Pancreas (tissue), 10 donors: ENCODE data around the gene PGF. TPM values are rescaled to one million over a fixed set of nuclear protein-coding genes. Genes with fewer than 3 reads are reported as not detected.

Experiments
- ATAC-seq, 4 donors: fragments of 200-7000 bp; cut with Tn5 transposase; one replicate each; pipeline versions ENCODE4 v1.8.0 to v1.9.1; 2020; ENCODE audit warnings: mild to moderate bottlenecking in 4 of 4, moderate library complexity in 4 of 4
- DNase-seq, 6 donors: peaks; one replicate each; pipeline ENCODE4 v3.0.0-alpha.2; 2020
- FAIRE-seq: peaks from 2 replicates; lab custom pipeline; 2012; peaks lifted over from hg19 to GRCh38; lab: Jason Lieb, UNC
- H3K27ac ChIP-seq, 4 donors: fragments of 200-600 bp; sonication (generic); 1 replicate in 3 of 4; 2 replicates in 1 of 4; pipeline versions ENCODE4 v1.5.0 to v1.8.0; 2020
- H3K27me3 ChIP-seq, 4 donors: fragments of 200-600 bp; one replicate each; pipeline ENCODE4 v1.8.0; 2021
- H3K36me3 ChIP-seq, 3 donors: fragments of 200-600 bp; sonication (generic) in 1 of 3; one replicate each; pipeline versions ENCODE4 v1.5.0 to v1.8.0; 2020 to 2021
- H3K4me1 ChIP-seq, 3 donors: fragments of 200-600 bp; one replicate each; pipeline ENCODE4 v1.8.0; 2021
- H3K4me3 ChIP-seq, 4 donors: fragments of 200-600 bp; sonication (generic) in 2 of 4; one replicate each; pipeline versions ENCODE4 v1.5.0 to v1.8.0; 2020 to 2021
- H3K9me3 ChIP-seq, 4 donors: fragments of 200-600 bp; one replicate each; pipeline ENCODE4 v1.8.0; 2021
- CTCF ChIP-seq, 4 donors: fragments of 200-600 bp; sonication (generic) in 3 of 4; IDR thresholded peaks; one replicate each; pipeline versions ENCODE4 v1.5.0 to v1.8.0; 2021; ENCODE audit warnings: antibody characterized with exemption in 4 of 4
- WGBS, 2 donors: extraction: QIAGEN DNeasy Blood & Tissue Kit; methylation state at CpG; one replicate each; pipeline ENCODE4 v1.1.7; 2013; 5-methylcytosine and 5-hydroxymethylcytosine counted together
- intact Hi-C, 3 donors: fragments of 100-400 bp; cut with DNase I; formaldehyde crosslinking; loops; one replicate each; pipeline versions ENCODE4 v1.11.1 to v1.14.2; 2022
- polyA plus RNA-seq, 2 donors: library from polyadenylated mRNA; stranded (reverse); fragments of 200-250 nt; gene quantifications; one replicate each; pipeline ENCODE4 v1.2.3, GENCODE V29; 2013
- total RNA-seq, 6 donors: library from RNA; stranded (reverse); fragmentation: NEBNext Ultra II Directional in 4 of 6; extraction: Animal tissue kit (Norgen Biotek cat#: 25700) in 4 of 6; gene quantifications; one replicate each; pipeline versions ENCODE4 v1.2.1 to v1.2.4, GENCODE V29; 2021 to 2023
- donor health status: healthy with polysubstance abuse.
- donor health status: DM: no; HTN: no; CAD: no; lungs with moderate emphysema.
- donor health status: DM: no; HTN: no; CAD: no.
- donor health status: control.
- donor health status: control.
- donor health status: Bipolar disorder and iron deficiency.
- donor health status: DM: yes; HTN: yes; CAD: no.
- donor health status: DM: no; HTN: no; CAD: no.
- donor health status: DM: no; HTN: no; CAD: no.
- donor health status: DM: yes; HTN: yes; CAD: no.

PGF gene
- total and polyA plus RNA-seq, 8 donors, result 0.73 to 4.7 (median 1.6) TPM

DNA sequence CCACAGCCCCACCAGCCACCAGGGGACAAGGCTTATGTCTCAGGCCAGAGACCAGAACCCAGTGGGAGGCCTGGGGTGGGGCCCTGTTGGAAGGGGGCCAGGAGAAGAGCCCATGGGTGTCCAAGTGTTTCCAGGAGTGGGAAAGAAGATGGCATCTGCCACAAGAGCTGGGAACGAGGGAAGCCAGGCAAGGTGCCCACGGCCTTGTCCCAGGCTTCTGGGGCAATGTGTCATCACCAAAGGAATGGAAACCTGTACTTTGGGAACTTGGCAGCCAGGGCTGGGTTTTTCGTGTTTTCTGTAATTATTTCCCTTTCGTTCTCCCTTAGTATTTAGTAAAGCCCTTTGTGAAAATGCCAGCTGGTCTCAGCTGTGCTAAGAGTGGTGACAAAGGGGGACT lies 5.3 kb upstream of the PGF start:
- DNase-seq (no peak), FAIRE-seq (no peak), ATAC-seq (no peak)
- Histone ChIP-seq H3K27ac (no peak overlapping the region), H3K27me3 (no peaks in the 10 kb centered on the region), H3K4me1 (no peaks in the 10 kb centered on the region), H3K4me3 (no peak overlapping the region), H3K36me3 (no peaks in the 10 kb centered on the region), H3K9me3 (no peaks in the 10 kb centered on the region)
- 69 to 78% methylated on average over 4 of the region's 4 CpGs for WGBS, 2 donors
- intact Hi-C loops, result no loop called here
- TF ChIP-seq CTCF (IDR thresholded peaks at IDR 0.05), result no peak

GRCh38 chr14:74959596-74960180 lies 4.3 kb upstream of the PGF start:
- intact Hi-C loops, result no loop called here
- no peak for TF ChIP-seq CTCF (IDR thresholded peaks at IDR 0.05)
- H3K27me3 ChIP-seq, result no peaks in the 10 kb centered on the region
- no peak for DNase-seq
- H3K4me3 ChIP-seq, result no peak overlapping the region
- no peaks in the 10 kb centered on the region for H3K4me1 ChIP-seq
- WGBS, 2 donors, result 85 to 89% methylated on average over 5 of the region's 5 CpGs
- ATAC-seq, result no peak
- H3K27ac ChIP-seq, result no peak overlapping the region
- FAIRE-seq, result no peak
- H3K36me3 ChIP-seq, result no peaks in the 10 kb centered on the region
- H3K9me3 ChIP-seq, result no peaks in the 10 kb centered on the region

DNA sequence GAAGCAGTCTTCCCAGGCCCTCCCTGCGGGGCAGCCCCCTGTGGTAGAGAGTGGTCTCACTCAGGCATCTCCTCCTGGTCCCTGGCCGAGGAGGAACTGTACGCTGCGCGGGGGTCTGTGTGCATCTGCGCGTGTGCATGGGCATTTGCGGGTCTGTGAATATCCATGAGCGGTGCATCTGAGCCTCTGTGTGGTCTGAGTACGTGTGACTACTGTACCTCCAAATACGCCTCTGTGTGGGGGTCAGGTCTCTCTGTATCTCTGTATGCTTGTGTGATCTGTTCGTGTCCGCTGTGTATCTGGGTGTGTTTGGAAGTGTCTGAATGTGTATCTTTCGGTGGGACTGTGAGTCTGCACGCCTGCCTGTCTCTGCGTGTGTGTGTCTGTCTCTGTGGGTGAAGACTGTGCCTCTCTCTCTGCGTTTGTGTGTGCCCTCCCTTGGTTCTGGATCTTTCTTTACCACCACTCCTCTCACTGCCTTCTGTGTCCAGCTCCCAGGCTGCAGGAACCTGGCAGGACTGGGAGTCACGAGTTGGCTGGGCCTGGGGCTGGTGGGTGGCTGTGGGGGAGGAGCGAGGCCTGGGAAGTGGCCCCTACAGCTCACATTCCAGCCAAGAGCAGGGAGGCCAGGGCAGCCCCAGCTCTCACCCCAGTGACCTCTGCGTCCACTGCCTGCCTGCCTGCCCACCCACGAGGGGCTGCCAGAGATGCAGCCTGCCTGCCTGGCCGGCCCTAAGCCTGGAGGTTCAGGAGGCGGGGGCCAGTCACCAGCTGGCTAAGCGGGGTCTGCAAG lies 1.1 kb upstream of the PGF start:
- no peak for TF ChIP-seq CTCF (IDR thresholded peaks at IDR 0.05)
- whole genome bisulfite sequencing, 2 donors, result 89 to 95% methylated on average over 24 of the region's 24 CpGs
- ATAC-seq, result no peak
- no peak for FAIRE-seq
- H3K4me1 ChIP-seq, result peaks cover 0 to under 1% (median under 1%) of the 10 kb centered on the region in 3 donors
- no peaks in the 10 kb centered on the region for H3K36me3 ChIP-seq
- H3K27me3 ChIP-seq, result no peaks in the 10 kb centered on the region
- H3K27ac ChIP-seq, result no peak overlapping the region
- no peaks in the 10 kb centered on the region for H3K9me3 ChIP-seq
- DNase-seq, result peak in 1 of 6 donors; percentile 66
- no peak overlapping the region for H3K4me3 ChIP-seq
- intact Hi-C loops, result no loop called here

DNA sequence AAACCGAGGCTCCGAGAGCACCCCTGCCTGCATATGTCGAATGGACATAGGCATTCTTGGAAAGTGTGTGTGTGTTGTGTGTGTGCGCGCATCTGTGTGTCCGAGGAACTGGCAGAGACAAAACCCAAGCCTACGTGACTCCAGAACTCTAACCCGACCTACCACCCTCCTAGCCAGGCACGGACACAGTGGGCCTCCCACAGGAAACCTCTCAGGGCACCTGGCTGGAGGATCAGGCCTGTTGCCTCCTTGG lies 556 bp upstream of the PGF start:
- no peak for DNase-seq
- intact Hi-C loops, result no loop called here
- Histone ChIP-seq H3K9me3 (no peaks in the 10 kb centered on the region), H3K4me3 (peak overlapping the region in 2 of 4 donors; percentile 45 to 47), H3K4me1 (peaks cover 0 to 6% (median 6%) of the 10 kb centered on the region in 3 donors), H3K36me3 (no peaks in the 10 kb centered on the region), H3K27me3 (no peaks in the 10 kb centered on the region), H3K27ac (no peak overlapping the region)
- no peak for TF ChIP-seq CTCF (IDR thresholded peaks at IDR 0.05)
- WGBS, 2 donors, result 87 to 90% methylated on average over 9 of the region's 9 CpGs
- no peak for ATAC-seq
- no peak for FAIRE-seq

GRCh38 chr14:74954947-74955228 lies 509 bp downstream of the PGF start:
- WGBS, 2 donors, result 0 to 8% methylated on average over 3 of the region's 3 CpGs
- Histone ChIP-seq H3K9me3 (no peaks in the 10 kb centered on the region), H3K27ac (no peak overlapping the region), H3K4me3 (peak overlapping the region in 3 of 4 donors; percentile 11 to 47 (median 45)), H3K4me1 (peaks cover 0 to 12% (median 11%) of the 10 kb centered on the region in 3 donors), H3K27me3 (no peaks in the 10 kb centered on the region), H3K36me3 (no peaks in the 10 kb centered on the region)
- intact Hi-C loops, result no loop called here
- FAIRE-seq (no peak), ATAC-seq (no peak), DNase-seq (peak in 1 of 6 donors; percentile 67)
- no peak for TF ChIP-seq CTCF (IDR thresholded peaks at IDR 0.05)
